ENCODE results near the gene PAX5. TPM values are rescaled to one million over a fixed set of nuclear protein-coding genes. Genes with fewer than 3 reads are reported as not detected.

Gene PAX5
- total RNA-seq, 3 donors from 2014 or later (not counting 1 experiment from before 2014, with no cell fraction given) = 1.3 to 2.1 (median 2.0) TPM

DNA sequence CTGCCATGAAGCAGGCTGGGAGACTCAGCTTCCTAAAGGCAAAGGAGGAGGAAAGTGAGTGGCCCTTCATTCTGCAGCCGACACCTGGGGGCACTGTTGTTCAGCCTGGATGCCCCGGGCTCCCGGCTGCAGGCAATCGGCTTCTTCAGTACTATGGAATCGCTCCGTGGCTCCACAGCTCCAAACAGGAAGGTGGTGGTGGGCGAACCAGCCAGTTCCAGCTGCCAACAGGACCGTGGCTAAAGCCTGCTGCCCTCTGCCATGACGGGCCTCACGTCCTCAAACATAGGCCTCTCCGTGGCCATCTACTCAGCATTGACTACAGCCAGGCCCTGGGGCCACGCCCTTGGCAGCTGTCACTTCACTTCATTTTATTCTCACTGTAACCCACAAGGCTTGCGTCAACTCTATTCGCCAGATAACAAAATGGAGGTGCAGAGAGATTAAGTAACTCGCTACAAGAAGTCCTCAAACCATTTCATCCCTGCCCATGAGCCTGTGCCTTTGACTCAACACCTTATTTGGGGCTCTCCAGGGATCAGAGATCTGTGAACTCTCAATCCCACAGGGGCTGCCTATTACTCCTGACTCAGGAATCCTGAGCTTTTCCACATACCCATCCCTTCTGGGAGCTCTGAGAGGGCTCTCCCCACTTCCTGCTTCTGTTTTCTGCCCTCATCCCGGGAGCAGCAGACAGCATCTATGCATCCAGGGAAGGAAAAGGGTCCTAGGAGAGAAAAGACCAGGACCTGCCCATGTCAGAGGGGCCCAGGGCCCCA is 38.0 kb downstream of the PAX5 start:
- intact Hi-C loops (cut with micrococcal nuclease) = loop anchor here (5.0 kb wide), 1 partner anchor 331 kb away; no protein-coding TSS in a partner anchor
- TF ChIP-seq, protein P1, sequence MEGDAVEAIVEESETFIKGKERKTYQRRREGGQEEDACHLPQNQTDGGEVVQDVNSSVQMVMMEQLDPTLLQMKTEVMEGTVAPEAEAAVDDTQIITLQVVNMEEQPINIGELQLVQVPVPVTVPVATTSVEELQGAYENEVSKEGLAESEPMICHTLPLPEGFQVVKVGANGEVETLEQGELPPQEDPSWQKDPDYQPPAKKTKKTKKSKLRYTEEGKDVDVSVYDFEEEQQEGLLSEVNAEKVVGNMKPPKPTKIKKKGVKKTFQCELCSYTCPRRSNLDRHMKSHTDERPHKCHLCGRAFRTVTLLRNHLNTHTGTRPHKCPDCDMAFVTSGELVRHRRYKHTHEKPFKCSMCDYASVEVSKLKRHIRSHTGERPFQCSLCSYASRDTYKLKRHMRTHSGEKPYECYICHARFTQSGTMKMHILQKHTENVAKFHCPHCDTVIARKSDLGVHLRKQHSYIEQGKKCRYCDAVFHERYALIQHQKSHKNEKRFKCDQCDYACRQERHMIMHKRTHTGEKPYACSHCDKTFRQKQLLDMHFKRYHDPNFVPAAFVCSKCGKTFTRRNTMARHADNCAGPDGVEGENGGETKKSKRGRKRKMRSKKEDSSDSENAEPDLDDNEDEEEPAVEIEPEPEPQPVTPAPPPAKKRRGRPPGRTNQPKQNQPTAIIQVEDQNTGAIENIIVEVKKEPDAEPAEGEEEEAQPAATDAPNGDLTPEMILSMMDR (IDR thresholded peaks at IDR 0.05) = peak; percentile 40
- Histone ChIP-seq H3K36me3 (ENCODE audit: control insufficient read depth, insufficient read depth, low read length) (no peaks in the 10 kb centered on the region), H3K9me3 (ENCODE audit: control insufficient read depth, insufficient read depth, low read length) (peaks cover 5% of the 10 kb centered on the region), H3K27me3 (ENCODE audit: control insufficient read depth, insufficient read depth, low read length) (no peaks in the 10 kb centered on the region), H3K4me1 (ENCODE audit: control insufficient read depth, insufficient read depth, low read length) (peaks cover 45% of the 10 kb centered on the region), H3K4me3 (ENCODE audit: low read length) (peak overlapping the region; percentile 12), H3K27ac (ENCODE audit: low read length) (peak overlapping the region; percentile 81)
- DNase-seq (peak; percentile 36 to 74), ATAC-seq (peak in 2 of 3 donors; percentile 80)
- WGBS (ENCODE audit: insufficient coverage) = 22% methylated on average over 16 of the region's 16 CpGs
- no peaks in the 10 kb centered on the region for H3K36me3 Mint-ChIP-seq
- peaks cover 3 to 7% of the 10 kb centered on the region in 2 donors for H3K9me3 Mint-ChIP-seq
- no peak overlapping the region for H3K27ac Mint-ChIP-seq
- peaks cover 28 to 30% of the 10 kb centered on the region in 2 donors for H3K27me3 Mint-ChIP-seq (ENCODE audit: low read depth in 2 of 2)
- H3K4me1 Mint-ChIP-seq = peaks cover 6 to 12% of the 10 kb centered on the region in 2 donors
- peak overlapping the region; percentile 52 for H3K4me3 Mint-ChIP-seq

DNA sequence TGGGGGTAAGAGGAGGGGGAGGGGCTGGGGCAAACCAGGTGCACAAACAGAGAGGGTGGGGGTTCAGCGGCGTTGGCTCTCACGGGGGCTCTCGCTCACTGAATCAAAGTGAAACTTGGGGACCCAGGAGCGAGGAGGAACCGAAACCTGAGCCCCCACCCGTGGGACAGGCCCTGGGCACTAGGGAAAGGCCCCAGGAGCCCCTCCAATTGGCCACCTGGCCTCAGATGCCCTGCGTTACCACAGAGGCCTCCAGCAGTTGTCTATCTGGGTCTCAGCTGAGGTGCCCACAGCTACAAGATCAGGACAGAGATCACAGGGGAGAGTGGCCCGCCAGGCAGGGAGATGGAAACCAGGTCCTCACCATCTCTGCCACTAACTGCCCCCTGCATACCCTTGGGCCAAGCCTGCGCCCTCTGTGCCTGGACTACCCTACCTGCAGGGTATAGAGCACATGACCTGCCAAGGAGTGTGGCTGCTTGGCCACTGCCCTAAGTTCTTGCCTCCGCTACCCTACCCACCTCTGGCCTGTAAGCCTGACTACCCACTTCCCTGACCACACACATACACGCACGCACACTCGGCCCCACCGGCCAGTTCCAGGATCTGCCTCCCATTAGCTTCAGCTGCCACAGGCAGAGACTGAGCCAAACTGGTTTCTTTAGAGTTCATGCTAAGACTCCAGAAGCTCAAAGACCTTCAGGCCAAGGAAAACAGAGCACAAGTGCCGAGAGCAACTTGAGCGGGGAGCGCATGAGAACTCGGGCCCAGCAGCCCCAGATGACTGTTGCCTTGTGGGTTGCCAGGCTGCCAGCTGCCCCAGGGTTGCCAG is 39.9 kb downstream of the PAX5 start:
- DNase-seq = no peak
- H3K4me3 Mint-ChIP-seq = no peak overlapping the region

DNA sequence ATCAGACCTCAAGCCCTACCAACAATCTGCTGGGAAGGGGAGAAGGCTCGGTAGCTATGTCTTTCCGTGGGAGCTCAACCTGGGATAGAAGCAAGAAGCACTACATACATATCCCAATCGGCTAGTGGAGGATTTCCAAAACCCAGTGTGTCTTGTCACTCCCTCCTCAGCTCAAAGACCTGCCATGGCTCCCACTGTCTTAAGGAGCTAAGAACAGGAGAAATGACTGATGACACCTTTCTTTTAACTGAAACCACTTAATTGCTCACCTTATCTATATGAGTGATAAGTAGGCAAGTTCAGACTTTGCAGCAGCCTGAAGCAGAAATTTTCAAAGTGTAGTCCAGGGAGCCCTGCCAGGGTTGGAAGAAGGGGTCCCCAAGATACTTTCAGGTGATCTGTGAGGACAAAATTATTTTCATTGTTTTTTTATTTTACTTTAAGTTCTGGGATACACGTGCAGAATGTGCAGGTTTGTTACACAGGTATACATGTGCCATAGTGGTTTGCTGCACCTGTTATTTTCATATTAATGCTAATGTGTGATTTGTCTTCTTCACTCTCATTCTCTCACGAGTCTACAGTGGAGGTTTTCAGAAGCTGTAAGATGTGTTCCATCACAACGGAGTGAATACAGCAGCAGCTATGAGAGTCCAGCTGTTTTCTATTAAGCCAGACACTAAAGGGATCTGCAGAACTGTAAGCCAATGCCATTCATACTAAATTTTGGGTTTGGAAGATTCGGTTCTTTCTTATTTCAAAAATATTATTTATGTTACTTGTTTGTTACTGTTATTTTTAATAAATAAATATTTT is 41.4 kb downstream of the PAX5 start:
- Histone ChIP-seq H3K9me3 (ENCODE audit: control insufficient read depth, insufficient read depth, low read length) (peaks cover 15% of the 10 kb centered on the region), H3K27ac (ENCODE audit: low read length) (no peak overlapping the region), H3K4me1 (ENCODE audit: control insufficient read depth, insufficient read depth, low read length) (peaks cover 40% of the 10 kb centered on the region), H3K36me3 (ENCODE audit: control insufficient read depth, insufficient read depth, low read length) (no peaks in the 10 kb centered on the region), H3K27me3 (ENCODE audit: control insufficient read depth, insufficient read depth, low read length) (peaks cover 15% of the 10 kb centered on the region), H3K4me3 (ENCODE audit: low read length) (no peak overlapping the region)
- H3K9me3 Mint-ChIP-seq = peaks cover 3 to 13% of the 10 kb centered on the region in 2 donors
- H3K36me3 Mint-ChIP-seq = peaks cover 8% of the 10 kb centered on the region
- H3K27me3 Mint-ChIP-seq (ENCODE audit: low read depth in 2 of 2) = peaks cover 39% of the 10 kb centered on the region in 2 donors
- DNase-seq (no peak), ATAC-seq (no peak)
- TF ChIP-seq, protein P1 (IDR thresholded peaks at IDR 0.05) = no peak
- no peak overlapping the region for H3K27ac Mint-ChIP-seq
- H3K4me3 Mint-ChIP-seq = no peak overlapping the region
- intact Hi-C loops (cut with micrococcal nuclease) = no loop called here
- peaks cover 6 to 12% of the 10 kb centered on the region in 2 donors for H3K4me1 Mint-ChIP-seq
- 71% methylated on average over 6 of the region's 7 CpGs for WGBS (ENCODE audit: insufficient coverage)

More for the DNA sequence above, 39.9 kb downstream of the PAX5 start:
- peak overlapping the region; percentile 81 for H3K27ac ChIP-seq (ENCODE audit: low read length)
- H3K4me3 ChIP-seq (ENCODE audit: low read length) = no peak overlapping the region
- 48% methylated on average over 19 of the region's 19 CpGs for WGBS (ENCODE audit: insufficient coverage)
- intact Hi-C loops (cut with micrococcal nuclease) = no loop called here
- Mint-ChIP-seq H3K27ac (no peak overlapping the region), H3K36me3 (peaks cover 8% of the 10 kb centered on the region), H3K4me1 (peaks cover 6 to 12% of the 10 kb centered on the region in 2 donors), H3K9me3 (peaks cover 3 to 13% of the 10 kb centered on the region in 2 donors), H3K27me3 (ENCODE audit: low read depth in 2 of 2) (peaks cover 28 to 31% of the 10 kb centered on the region in 2 donors)
- peak in 1 of 3 donors; percentile 18 for ATAC-seq
- TF ChIP-seq, protein P1 (IDR thresholded peaks at IDR 0.05) = no peak
- no peaks in the 10 kb centered on the region for H3K36me3 ChIP-seq (ENCODE audit: control insufficient read depth, insufficient read depth, low read length)
- peaks cover 12% of the 10 kb centered on the region for H3K27me3 ChIP-seq (ENCODE audit: control insufficient read depth, insufficient read depth, low read length)
- peaks cover 15% of the 10 kb centered on the region for H3K9me3 ChIP-seq (ENCODE audit: control insufficient read depth, insufficient read depth, low read length)
- H3K4me1 ChIP-seq (ENCODE audit: control insufficient read depth, insufficient read depth, low read length) = peaks cover 40% of the 10 kb centered on the region

Data from natural killer cell (primary cell).